Measurements from ENCODE around the gene DACH1.

DNA sequence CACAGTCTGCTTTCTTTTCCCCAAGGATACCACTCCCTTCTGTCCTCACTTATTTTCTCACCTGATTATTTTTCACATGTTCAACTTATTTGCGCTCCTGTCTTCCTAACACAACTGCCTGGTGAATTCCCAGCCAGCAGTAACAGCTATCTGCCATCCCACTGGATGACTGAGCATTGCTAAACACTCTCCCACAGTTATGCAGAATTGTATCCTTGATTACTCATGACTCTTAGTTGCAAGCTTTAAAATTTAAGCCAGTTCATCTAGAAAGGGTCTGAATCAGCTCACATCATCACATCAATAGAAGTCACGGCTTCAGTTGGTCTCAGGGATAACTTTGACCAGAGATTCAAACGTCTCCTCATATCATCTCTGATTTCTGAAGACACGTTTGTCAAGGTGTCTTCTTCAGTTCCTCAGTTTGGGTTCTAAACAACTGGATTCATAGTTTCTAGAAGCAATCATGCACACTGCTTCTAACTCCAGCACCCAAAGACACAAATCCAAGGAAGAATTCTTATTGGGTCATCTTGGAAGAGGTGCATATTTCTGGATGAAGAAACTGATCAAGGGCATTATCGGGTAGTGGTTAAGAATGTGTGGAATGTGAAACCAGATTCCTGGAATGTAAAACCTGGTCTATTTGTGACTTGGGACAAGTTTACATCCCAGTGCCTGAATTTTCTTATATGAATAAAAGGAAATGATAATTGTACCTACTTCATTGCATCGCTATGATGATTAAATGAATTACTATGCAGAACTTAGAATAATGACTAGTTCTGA is 13.9 kb upstream of the DACH1 start:
- TF ChIP-seq POLR2AphosphoS5 (IDR thresholded peaks at IDR 0.05; ENCODE audit: insufficient read depth, low read depth, low read length) (no peak), POLR2A (IDR thresholded peaks at IDR 0.05; ENCODE audit: low read depth, low read length) (no peak), EZH2 (IDR thresholded peaks at IDR 0.05; ENCODE audit: borderline replicate concordance, low read depth, low read length, severe bottlenecking) (no peak), MAX (IDR thresholded peaks at IDR 0.05; ENCODE audit: insufficient read depth, insufficient read length) (no peak), MYC (IDR thresholded peaks at IDR 0.05; ENCODE audit: low read depth, low read length) (no peak), FOS (IDR thresholded peaks at IDR 0.05; ENCODE audit: borderline replicate concordance, insufficient read depth, low read length) (no peak), GATA2 (IDR thresholded peaks at IDR 0.05; ENCODE audit: insufficient read depth, insufficient read length, low read depth, low read length) (no peak), JUN (IDR thresholded peaks at IDR 0.05; ENCODE audit: borderline replicate concordance, insufficient read depth, insufficient read length, low read depth) (no peak)
- TF ChIP-seq, protein P1, sequence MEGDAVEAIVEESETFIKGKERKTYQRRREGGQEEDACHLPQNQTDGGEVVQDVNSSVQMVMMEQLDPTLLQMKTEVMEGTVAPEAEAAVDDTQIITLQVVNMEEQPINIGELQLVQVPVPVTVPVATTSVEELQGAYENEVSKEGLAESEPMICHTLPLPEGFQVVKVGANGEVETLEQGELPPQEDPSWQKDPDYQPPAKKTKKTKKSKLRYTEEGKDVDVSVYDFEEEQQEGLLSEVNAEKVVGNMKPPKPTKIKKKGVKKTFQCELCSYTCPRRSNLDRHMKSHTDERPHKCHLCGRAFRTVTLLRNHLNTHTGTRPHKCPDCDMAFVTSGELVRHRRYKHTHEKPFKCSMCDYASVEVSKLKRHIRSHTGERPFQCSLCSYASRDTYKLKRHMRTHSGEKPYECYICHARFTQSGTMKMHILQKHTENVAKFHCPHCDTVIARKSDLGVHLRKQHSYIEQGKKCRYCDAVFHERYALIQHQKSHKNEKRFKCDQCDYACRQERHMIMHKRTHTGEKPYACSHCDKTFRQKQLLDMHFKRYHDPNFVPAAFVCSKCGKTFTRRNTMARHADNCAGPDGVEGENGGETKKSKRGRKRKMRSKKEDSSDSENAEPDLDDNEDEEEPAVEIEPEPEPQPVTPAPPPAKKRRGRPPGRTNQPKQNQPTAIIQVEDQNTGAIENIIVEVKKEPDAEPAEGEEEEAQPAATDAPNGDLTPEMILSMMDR (IDR thresholded peaks at IDR 0.05; ENCODE audit: extremely low read depth in 1 of 2, insufficient read depth in 1 of 2, low read depth in 1 of 2, low read length in 2 of 2) = no peak

All from endothelial cell of umbilical vein (primary cell).